Hepatocyte (in vitro differentiated cells): Measurements from ENCODE around the gene EOLA1. TPM values are rescaled to one million over a fixed set of nuclear protein-coding genes. Genes with fewer than 3 reads are reported as not detected.
A peak's percentile ranks its signal among the peaks of the same experiment; 100 is the strongest.

ENCODE experiments used
- DNase-seq: peaks from one replicate; pipeline ENCODE4 v3.0.0-alpha.2; 2016; ENCODE audit warnings: low spot score
- H2AFZ ChIP-seq: fragments of 200-600 bp; sonication (generic); 2 replicates; pipeline ENCODE4 v1.6.0; 2016; ENCODE audit warnings: antibody characterized with exemption, mild to moderate bottlenecking
- H3K27ac ChIP-seq: fragments of 200-600 bp; sonication (generic); 2 replicates; pipeline ENCODE4 v1.5.1; 2016; ENCODE audit warnings: mild to moderate bottlenecking
- H3K27me3 ChIP-seq: fragments of 200-600 bp; sonication (generic); 2 replicates; pipeline ENCODE4 v1.6.1; 2016
- H3K36me3 ChIP-seq: fragments of 200-600 bp; sonication (generic); replicated peaks from 2 replicates; pipeline ENCODE4 v1.5.1; 2016; ENCODE audit warnings: low read depth; ENCODE audit not compliant: insufficient read depth
- H3K4me1 ChIP-seq: fragments of 200-600 bp; sonication (generic); 2 replicates; pipeline ENCODE4 v1.5.1; 2016; ENCODE audit warnings: mild to moderate bottlenecking, moderate library complexity; ENCODE audit not compliant: insufficient read depth
- H3K4me2 ChIP-seq: fragments of 200-600 bp; sonication (generic); 2 replicates; pipeline ENCODE4 v1.6.0; 2016
- H3K4me3 ChIP-seq: fragments of 200-600 bp; sonication (generic); 2 replicates; pipeline ENCODE4 v1.5.1; 2016; ENCODE audit warnings: mild to moderate bottlenecking
- H3K79me2 ChIP-seq: fragments of 200-600 bp; sonication (generic); 2 replicates; pipeline ENCODE4 v1.6.0; 2017; ENCODE audit warnings: mild to moderate bottlenecking
- H3K9me2 ChIP-seq: fragments of 200-600 bp; sonication (generic); replicated peaks from 2 replicates; pipeline ENCODE4 v1.6.0; 2017; ENCODE audit warnings: mild to moderate bottlenecking; ENCODE audit not compliant: insufficient read depth
- H3K9me3 ChIP-seq: fragments of 200-600 bp; sonication (generic); 2 replicates; pipeline ENCODE4 v1.5.1; 2016; ENCODE audit warnings: low read depth, mild to moderate bottlenecking
- H4K20me1 ChIP-seq: fragments of 200-600 bp; sonication (generic); 2 replicates; pipeline ENCODE4 v1.6.0; 2016; ENCODE audit warnings: mild to moderate bottlenecking; ENCODE audit not compliant: insufficient read depth, poor library complexity, severe bottlenecking
- CTCF ChIP-seq: fragments of 200-600 bp; sonication (generic); IDR thresholded peaks from 2 replicates; pipeline ENCODE4 v1.5.1; 2016; ENCODE audit warnings: antibody characterized with exemption, mild to moderate bottlenecking; ENCODE audit not compliant: poor library complexity
- EZH2 ChIP-seq: fragments of 200-600 bp; sonication (generic); IDR thresholded peaks from 2 replicates; pipeline ENCODE4 v1.6.1; 2016; ENCODE audit warnings: antibody characterized with exemption, mild to moderate bottlenecking, borderline replicate concordance
- EZH2phosphoT487 ChIP-seq: fragments of 200-600 bp; sonication (generic); IDR thresholded peaks from one replicate; pipeline ENCODE4 v1.6.1; 2018; ENCODE audit warnings: antibody characterized with exemption, mild to moderate bottlenecking, low read depth, moderate library complexity; ENCODE audit not compliant: unreplicated experiment, severe bottlenecking
- WGBS: methylation state at CpG from one replicate; pipeline ENCODE4 v1.1.6; 2016; ENCODE audit warnings: low lambda C conversion rate; ENCODE audit errors: missing lambda C conversion rate; 5-methylcytosine and 5-hydroxymethylcytosine counted together
- polyA plus RNA-seq: library from polyadenylated mRNA; unstranded; fragments of >200 nt; fragmentation: Nextera tagmentation; extraction: Ambion mirVana; gene quantifications from 2 replicates; pipeline ENCODE4 v1.2.1, GENCODE V29; 2016
- total RNA-seq: library from RNA; depleted of rRNA; stranded (reverse); fragments of >200 nt; gene quantifications from 2 replicates; pipeline ENCODE4 v1.2.3, GENCODE V29; 2014

EOLA1 gene
- total and polyA plus RNA-seq, 2 experiments from 2014 or later: 9.1 to 13.4 TPM

- WGBS: 83% methylated on average over 4 of the region's 4 CpGs
- H3K9me2 ChIP-seq: no peaks in the 10 kb centered on the region
- H4K20me1 ChIP-seq: no peaks in the 10 kb centered on the region
- H3K27me3 ChIP-seq: no peaks in the 10 kb centered on the region
- H3K4me1 ChIP-seq: no peaks in the 10 kb centered on the region
- H3K4me3 ChIP-seq: no peak overlapping the region
- no peaks in the 10 kb centered on the region for H3K9me3 ChIP-seq
- DNase-seq: no peak
- no peaks in the 10 kb centered on the region for H3K36me3 ChIP-seq
- no peak overlapping the region for H2AFZ ChIP-seq
- H3K79me2 ChIP-seq: no peaks in the 10 kb centered on the region
- no peak overlapping the region for H3K27ac ChIP-seq
- H3K4me2 ChIP-seq: no peak overlapping the region
- TF ChIP-seq EZH2phosphoT487 (no peak), EZH2 (no peak), CTCF (no peak)
Measured at GRCh38 chrX:149563359-149563758, 22.5 kb downstream of the EOLA1 start.

- Histone ChIP-seq H3K4me2 (no peak overlapping the region), H2AFZ (no peak overlapping the region), H3K36me3 (no peaks in the 10 kb centered on the region), H3K9me2 (no peaks in the 10 kb centered on the region), H3K79me2 (no peaks in the 10 kb centered on the region), H3K27me3 (no peaks in the 10 kb centered on the region), H3K9me3 (no peaks in the 10 kb centered on the region), H3K4me1 (no peaks in the 10 kb centered on the region), H3K27ac (no peak overlapping the region), H3K4me3 (no peak overlapping the region), H4K20me1 (no peaks in the 10 kb centered on the region)
- peak; percentile 3 for DNase-seq
- TF ChIP-seq CTCF (no peak), EZH2phosphoT487 (no peak), EZH2 (no peak)
- 76% methylated on average over 7 of the region's 7 CpGs for WGBS
Measured at GRCh38 chrX:149567621-149568417, 27.0 kb downstream of the EOLA1 start.

- no peak for DNase-seq
- Histone ChIP-seq H3K36me3 (no peaks in the 10 kb centered on the region), H3K9me3 (no peaks in the 10 kb centered on the region), H3K9me2 (no peaks in the 10 kb centered on the region), H3K27ac (no peak overlapping the region), H3K4me2 (no peak overlapping the region), H3K4me1 (no peaks in the 10 kb centered on the region), H3K4me3 (no peak overlapping the region), H4K20me1 (no peaks in the 10 kb centered on the region), H3K79me2 (no peaks in the 10 kb centered on the region), H2AFZ (no peak overlapping the region), H3K27me3 (no peaks in the 10 kb centered on the region)
- TF ChIP-seq EZH2 (no peak), EZH2phosphoT487 (no peak), CTCF (no peak)
- WGBS: 61% methylated on average over 5 of the region's 5 CpGs
Measured at GRCh38 chrX:149568701-149569296, 28.0 kb downstream of the EOLA1 start.
